Measurements from ENCODE around the gene POLQ. TPM values are rescaled to one million over a fixed set of nuclear protein-coding genes. Genes with fewer than 3 reads are reported as not detected.

POLQ gene
- total and polyA plus RNA-seq, 9 of the 15 experiments (the other 6 are each of a cell fraction or from before 2014, with no cell fraction given) = 1.5 to 19.0 (median 8.8) TPM

DNA sequence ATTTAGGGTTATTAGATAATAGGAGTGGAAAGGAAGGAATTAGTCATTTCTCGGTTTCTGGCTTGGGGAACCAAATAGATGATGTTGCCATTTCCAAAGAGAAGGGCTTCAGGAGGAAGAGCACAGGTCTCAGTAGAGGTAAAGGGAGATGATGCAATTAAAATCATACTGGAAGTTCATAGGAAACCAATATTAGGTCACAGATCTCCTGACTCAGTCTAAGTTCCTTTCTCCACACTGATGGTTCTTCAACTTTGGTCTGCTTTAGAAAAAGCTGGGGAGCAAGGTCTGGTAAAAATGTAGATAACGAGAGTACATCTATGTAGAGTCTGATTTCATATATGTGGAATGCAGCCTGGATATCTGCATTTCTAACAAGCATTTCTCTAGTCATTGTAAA is 130.9 kb downstream of the POLQ start:
- TF ChIP-seq, protein P1, sequence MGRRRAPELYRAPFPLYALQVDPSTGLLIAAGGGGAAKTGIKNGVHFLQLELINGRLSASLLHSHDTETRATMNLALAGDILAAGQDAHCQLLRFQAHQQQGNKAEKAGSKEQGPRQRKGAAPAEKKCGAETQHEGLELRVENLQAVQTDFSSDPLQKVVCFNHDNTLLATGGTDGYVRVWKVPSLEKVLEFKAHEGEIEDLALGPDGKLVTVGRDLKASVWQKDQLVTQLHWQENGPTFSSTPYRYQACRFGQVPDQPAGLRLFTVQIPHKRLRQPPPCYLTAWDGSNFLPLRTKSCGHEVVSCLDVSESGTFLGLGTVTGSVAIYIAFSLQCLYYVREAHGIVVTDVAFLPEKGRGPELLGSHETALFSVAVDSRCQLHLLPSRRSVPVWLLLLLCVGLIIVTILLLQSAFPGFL (CRISPR knock-in tag; IDR thresholded peaks at IDR 0.05) = no peak
- TF ChIP-seq ZNF23 (CRISPR knock-in tag; IDR thresholded peaks at IDR 0.05) = no peak
- no peak for TF ChIP-seq ZNF143 (CRISPR knock-in tag; IDR thresholded peaks at IDR 0.05)
- no peak for TF ChIP-seq PTBP1 (IDR thresholded peaks at IDR 0.05; ENCODE audit: low read depth, low read length)
- TF ChIP-seq ZNF589 (CRISPR knock-in tag; IDR thresholded peaks at IDR 0.05; ENCODE audit: low read depth) = no peak
- no peak for TF ChIP-seq MTA1 (IDR thresholded peaks at IDR 0.05; ENCODE audit: borderline replicate concordance)
- TF ChIP-seq MCM3 (IDR thresholded peaks at IDR 0.05) = no peak
- TF ChIP-seq CREM (IDR thresholded peaks at IDR 0.05; ENCODE audit: low read depth) = no peak
- TF ChIP-seq, protein P2, sequence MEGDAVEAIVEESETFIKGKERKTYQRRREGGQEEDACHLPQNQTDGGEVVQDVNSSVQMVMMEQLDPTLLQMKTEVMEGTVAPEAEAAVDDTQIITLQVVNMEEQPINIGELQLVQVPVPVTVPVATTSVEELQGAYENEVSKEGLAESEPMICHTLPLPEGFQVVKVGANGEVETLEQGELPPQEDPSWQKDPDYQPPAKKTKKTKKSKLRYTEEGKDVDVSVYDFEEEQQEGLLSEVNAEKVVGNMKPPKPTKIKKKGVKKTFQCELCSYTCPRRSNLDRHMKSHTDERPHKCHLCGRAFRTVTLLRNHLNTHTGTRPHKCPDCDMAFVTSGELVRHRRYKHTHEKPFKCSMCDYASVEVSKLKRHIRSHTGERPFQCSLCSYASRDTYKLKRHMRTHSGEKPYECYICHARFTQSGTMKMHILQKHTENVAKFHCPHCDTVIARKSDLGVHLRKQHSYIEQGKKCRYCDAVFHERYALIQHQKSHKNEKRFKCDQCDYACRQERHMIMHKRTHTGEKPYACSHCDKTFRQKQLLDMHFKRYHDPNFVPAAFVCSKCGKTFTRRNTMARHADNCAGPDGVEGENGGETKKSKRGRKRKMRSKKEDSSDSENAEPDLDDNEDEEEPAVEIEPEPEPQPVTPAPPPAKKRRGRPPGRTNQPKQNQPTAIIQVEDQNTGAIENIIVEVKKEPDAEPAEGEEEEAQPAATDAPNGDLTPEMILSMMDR (IDR thresholded peaks at IDR 0.05 in 2 of 3, conservative IDR thresholded peaks at IDR 0.05 in 1 of 3; ENCODE audit: insufficient read depth in 2 of 3, low read depth in 1 of 3, low read length in 3 of 3) = no peak
- no peak for TF ChIP-seq SP2 (IDR thresholded peaks at IDR 0.05; ENCODE audit: extremely low read depth, low read depth, low read length, poor library complexity, severe bottlenecking)
- no peak for TF ChIP-seq GTF2F1 (IDR thresholded peaks at IDR 0.05; ENCODE audit: low read depth, low read length)
- no peak for TF ChIP-seq POLR2A (conservative IDR thresholded peaks at IDR 0.05)
- no peak for TF ChIP-seq ARHGAP35 (IDR thresholded peaks at IDR 0.05; ENCODE audit: partially characterized antibody)
- TF ChIP-seq, protein P3, sequence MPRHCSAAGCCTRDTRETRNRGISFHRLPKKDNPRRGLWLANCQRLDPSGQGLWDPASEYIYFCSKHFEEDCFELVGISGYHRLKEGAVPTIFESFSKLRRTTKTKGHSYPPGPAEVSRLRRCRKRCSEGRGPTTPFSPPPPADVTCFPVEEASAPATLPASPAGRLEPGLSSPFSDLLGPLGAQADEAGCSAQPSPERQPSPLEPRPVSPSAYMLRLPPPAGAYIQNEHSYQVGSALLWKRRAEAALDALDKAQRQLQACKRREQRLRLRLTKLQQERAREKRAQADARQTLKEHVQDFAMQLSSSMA (CRISPR knock-in tag; IDR thresholded peaks at IDR 0.05) = no peak
- no peak for TF ChIP-seq COPS2 (conservative IDR thresholded peaks at IDR 0.05)
- TF ChIP-seq MECOM (CRISPR knock-in tag; IDR thresholded peaks at IDR 0.05) = no peak
- no peak for TF ChIP-seq MXI1 (IDR thresholded peaks at IDR 0.05; ENCODE audit: low read depth, low read length)
- no peak for TF ChIP-seq EGR1 (conservative IDR thresholded peaks at IDR 0.05)
- Histone ChIP-seq H3K4me1 (replicated peaks in 1 of 2; ENCODE audit: control insufficient read depth in 2 of 2, insufficient read depth in 2 of 2, low read length in 2 of 2) (no peaks in the 10 kb centered on the region), H3K9me1 (ENCODE audit: control insufficient read depth, insufficient read depth, low read length) (no peaks in the 10 kb centered on the region), H3K79me2 (ENCODE audit: control insufficient read depth, insufficient read depth, low read length) (no peaks in the 10 kb centered on the region), H3K9me3 (replicated peaks; ENCODE audit: control insufficient read depth, insufficient read depth, low read depth, low read length) (no peaks in the 10 kb centered on the region), H2AFZ (ENCODE audit: low read depth, low read length) (no peak overlapping the region), H3K27ac (ENCODE audit: extremely low read depth, low read depth, low read length) (no peak overlapping the region), H3K4me3 (no peak overlapping the region), H3K27me3 (ENCODE audit: control insufficient read depth in 2 of 2, insufficient read depth in 2 of 2, low read length in 2 of 2) (no peaks in the 10 kb centered on the region), H3K9ac (ENCODE audit: insufficient read depth in 1 of 2, low read depth in 2 of 2, low read length in 2 of 2) (no peak overlapping the region), H3K36me3 (ENCODE audit: control insufficient read depth, insufficient read depth, low read length) (no peaks in the 10 kb centered on the region), H4K20me1 (replicated peaks; ENCODE audit: control insufficient read depth, insufficient read depth, low read length) (no peaks in the 10 kb centered on the region), H3K4me2 (ENCODE audit: insufficient read depth, low read length) (no peak overlapping the region)
- POLR2A ChIA-PET = no interaction called here
- WGBS (ENCODE audit: insufficient coverage, low coverage, missing lambda C conversion rate) = 78% methylated on average over 2 of the region's 2 CpGs
- intact Hi-C loops (cut with micrococcal nuclease) = no loop called here
- DNase-seq (ENCODE audit: extremely low read depth in 1 of 4, low spot score in 3 of 4) (no peak), ATAC-seq (no peak), FAIRE-seq (no peak)
- CTCF ChIA-PET (ENCODE audit: low intra/inter-chr PET ratio) = no interaction called here
- BruUV-seq (replicated peaks) = no TSS peak
- in situ Hi-C loops (cut with MboI) = no loop called here
